Right atrium auricular region (tissue), 2 donors: Measurements from ENCODE around the gene ZNF423. TPM values are rescaled to one million over a fixed set of nuclear protein-coding genes. Genes with fewer than 3 reads are reported as not detected.

Experiments used
- DNase-seq: peaks from one replicate; pipeline ENCODE4 v3.0.0-alpha.2; 2019; ENCODE audit warnings: low spot score
- H3K27ac ChIP-seq, 2 donors: fragments of 200-600 bp; sonication (generic); 1 replicate in 1 of 2; 2 replicates in 1 of 2; pipeline ENCODE4 v1.5.1; 2016 to 2019
- H3K27me3 ChIP-seq, 2 donors: fragments of 200-600 bp; sonication (generic); one replicate each; pipeline versions ENCODE4 v1.5.1 to v1.6.0; 2017 to 2019
- H3K36me3 ChIP-seq: fragments of 200-600 bp; sonication (generic); one replicate; pipeline ENCODE4 v1.5.1; 2016
- H3K4me1 ChIP-seq, 2 donors: fragments of 200-600 bp; sonication (generic); one replicate each; pipeline versions ENCODE4 v1.5.1 to v1.6.0; 2017 to 2019
- H3K4me3 ChIP-seq, 2 donors: fragments of 200-600 bp; sonication (generic); 1 replicate in 1 of 2; 2 replicates in 1 of 2; pipeline ENCODE4 v1.5.1; 2017 to 2019; ENCODE audit warnings: mild to moderate bottlenecking in 1 of 2, moderate library complexity in 1 of 2
- H3K9me3 ChIP-seq, 2 donors: fragments of 200-600 bp; sonication (generic); one replicate each; pipeline ENCODE4 v1.5.1; 2019
- CTCF ChIP-seq, 2 donors: fragments of 200-600 bp; sonication (generic); IDR thresholded peaks; one replicate each; pipeline ENCODE4 v1.5.1; 2019; ENCODE audit warnings: antibody characterized with exemption in 2 of 2
- total RNA-seq, 2 donors: library from RNA; depleted of rRNA; stranded (reverse); fragments of >200 nt; gene quantifications; one replicate each; pipeline ENCODE4 v1.1.0, GENCODE V29; 2016

The ZNF423 gene
- total RNA-seq, 2 donors from 2014 or later = 8.5 to 10.7 TPM

DNA sequence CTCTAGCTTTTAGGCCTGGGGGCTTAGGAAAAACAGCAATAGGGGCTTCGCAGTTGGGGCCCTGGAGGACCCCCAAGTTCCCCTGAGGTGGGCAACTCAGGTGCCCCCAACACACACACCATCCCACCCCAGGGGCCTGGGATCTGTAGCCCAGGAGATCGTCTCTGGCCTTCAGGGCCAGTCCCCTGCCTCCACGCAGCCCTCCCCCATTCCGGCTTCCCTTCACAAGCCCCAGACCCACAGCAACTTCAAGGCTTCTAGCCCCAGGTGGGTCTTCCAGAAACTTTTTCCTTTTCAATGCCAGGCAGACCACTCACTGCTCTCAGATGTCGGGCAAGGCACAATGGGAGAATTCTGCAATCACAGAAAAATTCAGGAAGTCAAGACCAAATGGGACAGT, 402.9 kb downstream of the ZNF423 start:
- Histone ChIP-seq H3K27ac (no peak overlapping the region), H3K4me3 (no peak overlapping the region), H3K27me3 (no peaks in the 10 kb centered on the region), H3K9me3 (no peaks in the 10 kb centered on the region), H3K4me1 (no peaks in the 10 kb centered on the region), H3K36me3 (no peaks in the 10 kb centered on the region)
- no peak for TF ChIP-seq CTCF (IDR thresholded peaks at IDR 0.05)
- DNase-seq = no peak

DNA sequence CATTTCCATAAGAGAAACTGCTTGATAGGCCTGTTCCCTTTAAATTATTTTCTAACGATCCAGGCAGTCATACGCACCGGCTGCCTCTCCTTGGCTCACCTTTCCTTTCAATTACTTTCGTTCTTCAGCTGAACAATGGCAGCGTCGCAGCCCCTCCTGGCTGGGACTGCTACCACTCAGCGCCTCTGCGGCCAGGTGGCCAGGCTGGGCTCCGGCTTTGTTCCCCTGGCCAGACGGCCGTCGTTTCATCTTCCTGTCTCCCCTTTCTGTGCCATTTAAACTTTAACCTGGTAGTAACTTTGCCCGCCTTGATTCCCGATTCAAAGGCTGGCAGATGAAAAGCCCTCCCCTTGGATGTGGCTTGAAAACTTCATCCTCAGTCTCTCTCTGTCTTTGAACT, 403.3 kb downstream of the ZNF423 start:
- no peak for DNase-seq
- peak overlapping the region in 1 of 2 donors; percentile 20 for H3K27ac ChIP-seq
- no peaks in the 10 kb centered on the region for H3K4me1 ChIP-seq
- TF ChIP-seq CTCF (IDR thresholded peaks at IDR 0.05) = no peak
- no peaks in the 10 kb centered on the region for H3K36me3 ChIP-seq
- no peaks in the 10 kb centered on the region for H3K9me3 ChIP-seq
- H3K4me3 ChIP-seq = peak overlapping the region in 1 of 2 donors; percentile 13
- H3K27me3 ChIP-seq = no peaks in the 10 kb centered on the region

DNA sequence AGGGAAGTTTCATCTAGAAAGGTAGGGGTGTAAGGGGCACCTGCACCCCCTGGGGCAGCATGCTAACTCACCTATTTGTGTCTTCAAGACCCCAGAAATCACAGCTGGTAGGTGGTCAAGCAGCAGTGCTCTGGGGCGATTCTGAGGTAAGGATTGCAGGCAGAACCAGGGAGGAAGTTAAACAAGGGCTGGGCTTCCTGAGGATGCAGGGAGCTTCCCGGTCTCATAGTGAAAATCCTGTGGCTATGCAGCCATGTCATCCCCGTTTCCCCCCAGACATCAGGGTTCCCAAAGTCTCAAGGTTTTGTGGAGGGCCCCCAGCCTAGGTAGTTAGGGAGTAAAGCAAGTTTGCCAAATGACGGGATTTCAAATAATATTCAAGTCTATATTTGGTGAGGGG, 403.8 kb downstream of the ZNF423 start:
- Histone ChIP-seq H3K4me1 (no peaks in the 10 kb centered on the region), H3K27ac (peak overlapping the region in 1 of 2 donors; percentile 20), H3K27me3 (no peaks in the 10 kb centered on the region), H3K9me3 (no peaks in the 10 kb centered on the region), H3K4me3 (peak overlapping the region in 1 of 2 donors; percentile 13), H3K36me3 (no peaks in the 10 kb centered on the region)
- TF ChIP-seq CTCF (IDR thresholded peaks at IDR 0.05) = no peak
- no peak for DNase-seq

GRCh38 chr16:49446805-49447204, 409.1 kb downstream of the ZNF423 start:
- H3K27ac ChIP-seq = no peak overlapping the region
- no peaks in the 10 kb centered on the region for H3K36me3 ChIP-seq
- H3K4me3 ChIP-seq = no peak overlapping the region
- H3K27me3 ChIP-seq = no peaks in the 10 kb centered on the region
- peaks cover 0 to 2% of the 10 kb centered on the region in 2 donors for H3K4me1 ChIP-seq
- DNase-seq = no peak
- no peak for TF ChIP-seq CTCF (IDR thresholded peaks at IDR 0.05)
- no peaks in the 10 kb centered on the region for H3K9me3 ChIP-seq

DNA sequence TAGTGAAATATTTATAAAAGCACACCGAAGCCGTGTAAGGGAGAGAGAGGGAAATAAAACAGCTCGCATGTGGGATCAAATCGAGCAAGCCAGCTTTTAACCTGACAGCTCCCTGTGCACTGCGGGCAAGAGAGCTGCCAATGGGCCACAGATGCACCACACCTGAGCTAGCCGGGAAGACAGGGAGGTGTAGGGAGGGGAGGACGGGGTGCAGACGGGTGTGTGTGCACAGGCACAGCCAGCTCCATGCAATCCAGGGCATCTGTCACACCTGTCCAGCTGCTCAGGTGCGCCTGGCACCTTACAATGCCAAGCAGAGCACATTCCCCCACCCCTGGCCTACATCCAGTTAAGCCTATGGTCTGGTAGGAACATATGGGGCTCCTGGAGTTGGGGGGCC, 412.3 kb downstream of the ZNF423 start:
- Histone ChIP-seq H3K27ac (no peak overlapping the region), H3K27me3 (no peaks in the 10 kb centered on the region), H3K36me3 (no peaks in the 10 kb centered on the region), H3K9me3 (no peaks in the 10 kb centered on the region), H3K4me3 (no peak overlapping the region), H3K4me1 (peaks cover 0 to 19% of the 10 kb centered on the region in 2 donors)
- no peak for DNase-seq
- TF ChIP-seq CTCF (IDR thresholded peaks at IDR 0.05) = no peak

- H3K27ac ChIP-seq = no peak overlapping the region
Measured at GRCh38 chr16:49442805-49443204, 413.1 kb downstream of the ZNF423 start.

More at GRCh38 chr16:49442805-49443204, 413.1 kb downstream of the ZNF423 start:
- H3K4me3 ChIP-seq = no peak overlapping the region
- H3K36me3 ChIP-seq = no peaks in the 10 kb centered on the region
- TF ChIP-seq CTCF (IDR thresholded peaks at IDR 0.05) = no peak
- DNase-seq = no peak
- H3K4me1 ChIP-seq = peaks cover 0 to 19% of the 10 kb centered on the region in 2 donors
- H3K9me3 ChIP-seq = no peaks in the 10 kb centered on the region
- no peaks in the 10 kb centered on the region for H3K27me3 ChIP-seq
